ENCODE results near the gene NOS1AP.

The NOS1AP gene

DNA sequence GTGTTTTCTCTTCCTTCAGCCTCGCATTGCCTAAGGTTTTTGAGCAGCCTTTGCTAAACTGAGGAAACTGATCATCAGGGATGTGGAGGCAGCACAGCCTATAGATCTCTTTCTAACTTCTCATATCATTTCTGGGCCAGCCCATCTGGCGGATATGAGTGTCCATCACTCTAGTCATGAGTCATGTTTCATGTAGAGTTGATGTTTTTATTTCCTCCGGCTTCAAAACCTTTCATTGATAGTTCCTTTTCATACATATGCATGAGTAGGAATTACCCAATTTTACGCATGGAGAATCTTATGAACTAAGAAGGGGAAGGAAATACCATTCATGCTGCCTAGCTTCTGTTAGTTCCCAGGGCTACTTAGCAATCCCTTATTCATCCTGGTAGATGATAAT, 240.8 kb downstream of the NOS1AP start:
- POLR2A ChIA-PET, result no interaction called here
- TF ChIP-seq, protein P1, sequence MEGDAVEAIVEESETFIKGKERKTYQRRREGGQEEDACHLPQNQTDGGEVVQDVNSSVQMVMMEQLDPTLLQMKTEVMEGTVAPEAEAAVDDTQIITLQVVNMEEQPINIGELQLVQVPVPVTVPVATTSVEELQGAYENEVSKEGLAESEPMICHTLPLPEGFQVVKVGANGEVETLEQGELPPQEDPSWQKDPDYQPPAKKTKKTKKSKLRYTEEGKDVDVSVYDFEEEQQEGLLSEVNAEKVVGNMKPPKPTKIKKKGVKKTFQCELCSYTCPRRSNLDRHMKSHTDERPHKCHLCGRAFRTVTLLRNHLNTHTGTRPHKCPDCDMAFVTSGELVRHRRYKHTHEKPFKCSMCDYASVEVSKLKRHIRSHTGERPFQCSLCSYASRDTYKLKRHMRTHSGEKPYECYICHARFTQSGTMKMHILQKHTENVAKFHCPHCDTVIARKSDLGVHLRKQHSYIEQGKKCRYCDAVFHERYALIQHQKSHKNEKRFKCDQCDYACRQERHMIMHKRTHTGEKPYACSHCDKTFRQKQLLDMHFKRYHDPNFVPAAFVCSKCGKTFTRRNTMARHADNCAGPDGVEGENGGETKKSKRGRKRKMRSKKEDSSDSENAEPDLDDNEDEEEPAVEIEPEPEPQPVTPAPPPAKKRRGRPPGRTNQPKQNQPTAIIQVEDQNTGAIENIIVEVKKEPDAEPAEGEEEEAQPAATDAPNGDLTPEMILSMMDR (IDR thresholded peaks at IDR 0.05; ENCODE audit: control extremely low read depth, extremely low read depth, low read depth, missing control alignments), result no peak
- no peak for DNase-seq (ENCODE audit: extremely low spot score)
- CTCF ChIA-PET, result interaction anchor here (1.3 kb wide), 1 partner anchor 8 kb away, joined by 3 read pairs; no protein-coding TSS in a partner anchor

DNA sequence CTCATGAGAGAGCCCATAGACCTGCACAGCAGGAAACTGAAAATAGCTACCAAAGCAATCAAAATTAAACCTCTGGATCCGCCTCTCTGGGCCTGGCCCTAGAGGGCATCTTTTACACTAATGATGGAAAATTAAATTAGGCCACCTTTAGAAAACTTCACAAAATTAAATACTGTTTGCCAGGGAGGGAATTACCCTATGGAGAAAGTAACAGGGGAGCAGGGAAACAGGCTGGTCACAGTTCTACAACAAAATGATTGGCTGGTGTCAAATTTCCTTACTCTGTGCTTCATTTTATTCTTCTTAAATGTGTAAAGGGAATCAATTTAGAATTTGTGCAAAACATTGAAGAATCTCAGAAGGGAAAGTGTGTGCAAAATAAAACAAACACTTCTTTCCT, 244.7 kb downstream of the NOS1AP start:
- TF ChIP-seq, protein P1 (IDR thresholded peaks at IDR 0.05; ENCODE audit: control extremely low read depth, extremely low read depth, low read depth, missing control alignments), result no peak
- DNase-seq (ENCODE audit: extremely low spot score), result no peak
- CTCF ChIA-PET, result no interaction called here
- POLR2A ChIA-PET, result no interaction called here

DNA sequence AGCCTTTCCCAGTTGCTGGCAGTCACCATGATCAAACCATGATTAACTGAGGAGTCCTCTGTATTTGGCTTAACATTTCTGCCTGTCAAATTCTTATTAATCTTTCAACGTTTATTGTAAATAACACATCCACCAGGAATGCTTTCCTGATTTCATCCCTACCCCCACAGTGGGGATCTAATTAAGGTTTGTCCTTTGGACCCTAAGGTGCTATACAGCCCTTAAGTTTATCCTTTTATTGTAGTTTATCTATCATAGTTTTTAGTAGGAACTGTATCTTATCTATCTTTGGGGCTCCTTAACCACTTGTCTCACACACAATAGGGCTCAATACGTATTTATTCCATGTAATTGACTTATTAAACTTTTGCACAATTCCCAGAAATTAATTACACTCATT, 246.2 kb downstream of the NOS1AP start:
- CTCF ChIA-PET, result no interaction called here
- POLR2A ChIA-PET, result no interaction called here
- DNase-seq (ENCODE audit: extremely low spot score), result no peak
- TF ChIP-seq, protein P1 (IDR thresholded peaks at IDR 0.05; ENCODE audit: control extremely low read depth, extremely low read depth, low read depth, missing control alignments), result no peak

- ChIA-PET POLR2A (no interaction called here), CTCF (no interaction called here)
- TF ChIP-seq, protein P1 (IDR thresholded peaks at IDR 0.05; ENCODE audit: control extremely low read depth, extremely low read depth, low read depth, missing control alignments), result no peak
- DNase-seq (ENCODE audit: extremely low spot score), result no peak
Measured at GRCh38 chr1:162316187-162316586, 246.7 kb downstream of the NOS1AP start.

DNA sequence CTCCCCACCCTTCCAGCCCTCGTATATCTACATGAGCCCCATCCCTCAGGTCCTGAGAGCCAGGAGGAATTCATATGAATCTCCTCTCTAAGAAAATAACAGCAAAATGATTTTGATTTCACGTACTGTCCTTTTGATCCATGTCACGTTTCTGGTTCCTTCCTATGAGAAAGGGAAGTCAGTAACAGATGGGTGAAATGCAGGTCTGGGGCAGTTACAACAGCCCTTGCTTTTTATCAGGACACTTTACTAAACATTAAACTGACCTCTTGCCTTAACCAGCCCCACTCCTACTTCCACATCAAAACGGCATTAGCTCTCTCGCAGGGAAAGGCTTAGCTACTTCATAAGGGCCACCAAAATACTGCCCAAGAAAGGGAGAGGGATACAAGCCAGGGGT, 248.1 kb downstream of the NOS1AP start:
- DNase-seq (ENCODE audit: extremely low spot score), result no peak
- ChIA-PET CTCF (interaction anchor here (1.6 kb wide), 1 partner anchor 25 kb away, joined by 4 read pairs; no protein-coding TSS in a partner anchor), POLR2A (no interaction called here)
- TF ChIP-seq, protein P1 (IDR thresholded peaks at IDR 0.05; ENCODE audit: control extremely low read depth, extremely low read depth, low read depth, missing control alignments), result no peak

GRCh38 chr1:162319493-162320175, 250.1 kb downstream of the NOS1AP start:
- TF ChIP-seq, protein P1 (IDR thresholded peaks at IDR 0.05; ENCODE audit: control extremely low read depth, extremely low read depth, low read depth, missing control alignments), result no peak
- CTCF ChIA-PET, result interaction anchor here (1.4 to 1.6 kb wide), 3 partner anchors 9 to 21 kb away, joined by 3 to 4 read pairs (median 3); no protein-coding TSS in a partner anchor
- DNase-seq (ENCODE audit: extremely low spot score), result no peak
- POLR2A ChIA-PET, result no interaction called here
